H1 (cell line): Measurements from ENCODE around the gene NOP16. TPM values are rescaled to one million over a fixed set of nuclear protein-coding genes. Genes with fewer than 3 reads are reported as not detected.

Experiments used
- ASH2L ChIP-seq: fragments of 200-600, 300-600 bp; sonication (generic); IDR thresholded peaks from one replicate; pipeline ENCODE4 v1.7.1; 2017; ENCODE audit warnings: low read length
- ATF2 ChIP-seq: IDR thresholded peaks from 2 replicates; pipeline ENCODE4 v1.6.1; 2012; ENCODE audit warnings: low read length, inconsistent platforms
- CHD2 ChIP-seq: IDR thresholded peaks from 2 replicates; pipeline ENCODE4 v1.6.1; 2012; ENCODE audit warnings: low read length, improper control_type of control experiment
- EGR1 ChIP-seq: IDR thresholded peaks from 2 replicates; pipeline ENCODE4 v1.6.1; 2011; ENCODE audit warnings: low read depth, low read length, borderline replicate concordance
- EP300 ChIP-seq, 2 experiments: IDR thresholded peaks; 1 replicate in 1 of 2; 2 replicates in 1 of 2; pipeline ENCODE4 v1.6.1; 2011 to 2012; ENCODE audit warnings: low read depth in 2 of 2, low read length in 2 of 2, mild to moderate bottlenecking in 2 of 2, borderline replicate concordance in 1 of 2, inconsistent platforms in 1 of 2, moderate library complexity in 1 of 2
- FOSL1 ChIP-seq: IDR thresholded peaks from 2 replicates; pipeline ENCODE4 v1.6.1; 2011; ENCODE audit warnings: mild to moderate bottlenecking, low read depth, low read length, moderate library complexity; ENCODE audit not compliant: insufficient read depth
- HDAC2 ChIP-seq, 2 experiments: fragments of 300-600 bp in 1 of 2; sonication (generic) in 1 of 2; IDR thresholded peaks; 2 replicates each; pipeline ENCODE4 v1.6.1; 2011 to 2012; ENCODE audit warnings: low read depth in 2 of 2, low read length in 2 of 2, mild to moderate bottlenecking in 2 of 2, moderate library complexity in 2 of 2, borderline replicate concordance in 1 of 2, inconsistent platforms in 1 of 2
- JUN ChIP-seq: IDR thresholded peaks from 2 replicates; pipeline ENCODE4 v1.6.1; 2011; ENCODE audit warnings: low read depth, mild to moderate bottlenecking, improper control_type of control experiment, low read length
- JUND ChIP-seq: IDR thresholded peaks from 2 replicates; pipeline ENCODE4 v1.6.1; 2011; ENCODE audit warnings: mild to moderate bottlenecking, improper control_type of control experiment, low read length
- KDM4A ChIP-seq: IDR thresholded peaks from one replicate; pipeline ENCODE4 v1.7.1; 2012; ENCODE audit warnings: low read depth, mild to moderate bottlenecking, moderate library complexity, low read length, inconsistent platforms; ENCODE audit not compliant: severe bottlenecking
- MAX ChIP-seq: IDR thresholded peaks from 2 replicates; pipeline ENCODE4 v1.6.1; 2012; ENCODE audit warnings: inconsistent platforms
- NANOG ChIP-seq: IDR thresholded peaks from 2 replicates; pipeline ENCODE4 v1.6.1; 2011; ENCODE audit warnings: low read length, low read depth, mild to moderate bottlenecking, inconsistent platforms; ENCODE audit not compliant: insufficient read depth, poor library complexity, severe bottlenecking
- PHF8 ChIP-seq: fragments of 200-600 bp; sonication (generic); conservative IDR thresholded peaks from 2 replicates; pipeline ENCODE4 v1.7.1; 2012; ENCODE audit warnings: low read depth, mild to moderate bottlenecking, inconsistent platforms, low read length, moderate library complexity
- POLR2A ChIP-seq, 2 experiments: IDR thresholded peaks; 1 replicate in 1 of 2; 2 replicates in 1 of 2; pipeline ENCODE4 v1.6.1; 2011; ENCODE audit warnings: low read depth in 2 of 2, low read length in 2 of 2, mild to moderate bottlenecking in 2 of 2; ENCODE audit errors: control extremely low read depth in 1 of 2
- SIN3A ChIP-seq, 2 experiments: IDR thresholded peaks in 1 of 2; conservative IDR thresholded peaks in 1 of 2; 2 replicates each; pipeline ENCODE4 v1.6.1; 2011 to 2012; ENCODE audit warnings: low read length in 2 of 2, improper control_type of control experiment in 1 of 2, low read depth in 1 of 2, mild to moderate bottlenecking in 1 of 2
- SIX5 ChIP-seq: IDR thresholded peaks from 2 replicates; pipeline ENCODE4 v1.6.1; 2011; ENCODE audit warnings: mild to moderate bottlenecking, low read depth, low read length
- SP2 ChIP-seq: IDR thresholded peaks from 2 replicates; pipeline ENCODE4 v1.6.1; 2012; ENCODE audit warnings: mild to moderate bottlenecking, low read length, inconsistent platforms
- TAF1 ChIP-seq: IDR thresholded peaks from 2 replicates; pipeline ENCODE4 v1.6.1; 2011; ENCODE audit warnings: mild to moderate bottlenecking, low read depth, low read length
- TBP ChIP-seq: IDR thresholded peaks from 2 replicates; pipeline ENCODE4 v1.6.1; 2011; ENCODE audit warnings: low read depth, low read length, improper control_type of control experiment
- TEAD4 ChIP-seq: IDR thresholded peaks from 2 replicates; pipeline ENCODE4 v1.6.1; 2012; ENCODE audit warnings: low read depth, low read length, inconsistent platforms, mixed read lengths
- polyA plus RNA-seq, 7 experiments: library from polyadenylated mRNA; depleted of rRNA in 3 of 7; stranded (reverse) in 5 of 7; unstranded in 2 of 7; fragments of >200 nt in 5 of 7; fragments of 200-250 nt in 2 of 7; gene quantifications; 1 replicate in 5 of 7; 2 replicates in 1 of 7; 4 replicates in 1 of 7; pipeline versions ENCODE4 v1.2.1 to v1.2.3, GENCODE V29; 2011 to 2013; ENCODE audit warnings: missing spikeins in 2 of 7, mixed read lengths in 2 of 7
- total RNA-seq: library from RNA; stranded (reverse); fragmentation: NEBNext Ultra II Directional; extraction: Animal tissue kit (Norgen Biotek cat#: 25700); gene quantifications from 2 replicates; pipeline ENCODE4 v1.2.1, GENCODE V29; 2021

Gene NOP16
- total and polyA plus RNA-seq, 2 of the 8 experiments (the other 6 are each of a cell fraction or from before 2014, with no cell fraction given): 46.9 to 65.2 TPM

- 0 out of 2 replicates have a peak, but pooled peaks have one; percentile 35 for TF ChIP-seq EGR1
- TF ChIP-seq SIX5: no peak
- peak; percentile 61 for TF ChIP-seq PHF8
- peak; percentile 89 for TF ChIP-seq MAX
- TF ChIP-seq NANOG: no peak
- TF ChIP-seq ASH2L: peak; percentile 43
- TF ChIP-seq TEAD4: peak; percentile 96
- no peak for TF ChIP-seq POLR2A (IDR thresholded peaks at IDR 0.05; ENCODE audit: control extremely low read depth in 1 of 2, low read depth in 2 of 2, low read length in 2 of 2)
- peak; percentile 50; the same call in 1 of the 2 replicates for TF ChIP-seq TBP
- TF ChIP-seq JUN: 0 out of 2 replicates have a peak, but pooled peaks have one; percentile 40
- TF ChIP-seq TAF1: peak; percentile 67; the same call in 1 of the 2 replicates
- peak; percentile 97 for TF ChIP-seq JUND
- TF ChIP-seq SP2: no peak
- TF ChIP-seq ATF2: peak; percentile 52; the same call in 1 of the 2 replicates
- peak in 1 of 2 experiments; percentile 95; a peak in 2 of 4 replicates for TF ChIP-seq SIN3A (conservative IDR thresholded peaks at IDR 0.05 in 1 of 2, IDR thresholded peaks at IDR 0.05 in 1 of 2; ENCODE audit: low read depth in 1 of 2, low read length in 2 of 2)
- 0 out of 4 replicates have a peak, but pooled peaks of 1 of the 2 experiments have one; percentile 3 for TF ChIP-seq HDAC2 (IDR thresholded peaks at IDR 0.05; ENCODE audit: borderline replicate concordance in 1 of 2, low read depth in 2 of 2, low read length in 2 of 2)
- peak; percentile 58 for TF ChIP-seq KDM4A
- no peak for TF ChIP-seq FOSL1
- 0 out of 2 replicates have a peak, but pooled peaks have one; percentile 25 for TF ChIP-seq CHD2
- TF ChIP-seq EP300 (IDR thresholded peaks at IDR 0.05; ENCODE audit: borderline replicate concordance in 1 of 2, low read depth in 2 of 2, low read length in 2 of 2): peak in 1 of 2 experiments; percentile 49; a peak in 1 of 3 replicates
These were observed 27.8 kb upstream of the NOP16 start, which contains the start of gene CLTB (continued) for GRCh38 chr5:176415952-176416924.
